VCaP (cell line): ENCODE measurements around the gene ZBED5.
"Not testable (repeated sequence)": the region's sequence is repeated elsewhere in the genome, so short reads cannot be mapped to it uniquely, and the experiment has no call there.

Experiments
- H3K27ac ChIP-seq: fragments of 450-650 bp; 2 replicates; pipeline ENCODE4 v1.5.1; 2017
- TF ChIP-seq, protein P1 (sequence below): fragments of 450-650 bp; conservative IDR thresholded peaks from 2 replicates; pipeline ENCODE4 v1.5.1; 2017; ENCODE audit warnings: mild to moderate bottlenecking, moderate library complexity

ZBED5 gene

GRCh38 chr11:10891151-10891720 is 33.4 kb upstream of the ZBED5 start:
- H3K27ac ChIP-seq = no peak overlapping the region
- TF ChIP-seq, protein P1, sequence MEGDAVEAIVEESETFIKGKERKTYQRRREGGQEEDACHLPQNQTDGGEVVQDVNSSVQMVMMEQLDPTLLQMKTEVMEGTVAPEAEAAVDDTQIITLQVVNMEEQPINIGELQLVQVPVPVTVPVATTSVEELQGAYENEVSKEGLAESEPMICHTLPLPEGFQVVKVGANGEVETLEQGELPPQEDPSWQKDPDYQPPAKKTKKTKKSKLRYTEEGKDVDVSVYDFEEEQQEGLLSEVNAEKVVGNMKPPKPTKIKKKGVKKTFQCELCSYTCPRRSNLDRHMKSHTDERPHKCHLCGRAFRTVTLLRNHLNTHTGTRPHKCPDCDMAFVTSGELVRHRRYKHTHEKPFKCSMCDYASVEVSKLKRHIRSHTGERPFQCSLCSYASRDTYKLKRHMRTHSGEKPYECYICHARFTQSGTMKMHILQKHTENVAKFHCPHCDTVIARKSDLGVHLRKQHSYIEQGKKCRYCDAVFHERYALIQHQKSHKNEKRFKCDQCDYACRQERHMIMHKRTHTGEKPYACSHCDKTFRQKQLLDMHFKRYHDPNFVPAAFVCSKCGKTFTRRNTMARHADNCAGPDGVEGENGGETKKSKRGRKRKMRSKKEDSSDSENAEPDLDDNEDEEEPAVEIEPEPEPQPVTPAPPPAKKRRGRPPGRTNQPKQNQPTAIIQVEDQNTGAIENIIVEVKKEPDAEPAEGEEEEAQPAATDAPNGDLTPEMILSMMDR = no peak

DNA sequence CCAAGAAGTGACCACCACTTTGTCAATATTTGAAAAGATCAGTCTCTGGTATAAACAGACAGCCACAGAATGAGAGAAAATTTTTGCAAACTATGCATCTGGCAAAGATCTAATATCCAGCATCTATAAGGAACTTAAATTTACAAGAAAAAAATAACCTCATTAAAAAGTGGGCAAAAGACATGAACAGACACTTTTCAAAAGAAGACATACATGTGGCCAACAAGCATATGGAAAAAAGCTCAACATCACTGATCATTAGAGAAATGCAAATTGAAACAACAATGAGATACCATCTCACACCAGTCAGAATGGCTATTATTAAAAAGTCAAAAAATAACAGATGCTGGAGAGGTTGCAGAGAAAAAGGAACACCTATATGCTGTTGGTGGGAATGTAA is 32.2 kb upstream of the ZBED5 start:
- not testable (repeated sequence) for H3K27ac ChIP-seq

DNA sequence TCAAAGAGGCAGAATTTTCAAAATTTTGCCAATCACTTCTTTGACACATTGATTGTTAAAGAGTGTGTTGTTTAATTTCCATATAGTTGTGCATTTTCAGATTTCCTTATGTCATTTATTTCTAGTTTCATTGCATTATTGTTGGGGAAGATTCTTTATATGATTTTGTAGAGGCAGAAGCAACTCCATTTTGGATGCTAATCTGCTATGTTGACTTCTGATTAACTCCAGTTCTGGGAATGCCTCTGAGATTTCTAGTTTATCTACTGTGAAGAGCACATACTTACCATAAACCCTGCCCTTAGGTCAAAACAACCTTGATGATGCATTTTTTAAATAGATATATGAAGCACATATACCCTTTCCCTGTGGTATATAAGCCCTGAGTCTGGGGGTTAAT is 29.5 kb upstream of the ZBED5 start:
- TF ChIP-seq, protein P1 = no peak
- H3K27ac ChIP-seq = no peak overlapping the region

DNA sequence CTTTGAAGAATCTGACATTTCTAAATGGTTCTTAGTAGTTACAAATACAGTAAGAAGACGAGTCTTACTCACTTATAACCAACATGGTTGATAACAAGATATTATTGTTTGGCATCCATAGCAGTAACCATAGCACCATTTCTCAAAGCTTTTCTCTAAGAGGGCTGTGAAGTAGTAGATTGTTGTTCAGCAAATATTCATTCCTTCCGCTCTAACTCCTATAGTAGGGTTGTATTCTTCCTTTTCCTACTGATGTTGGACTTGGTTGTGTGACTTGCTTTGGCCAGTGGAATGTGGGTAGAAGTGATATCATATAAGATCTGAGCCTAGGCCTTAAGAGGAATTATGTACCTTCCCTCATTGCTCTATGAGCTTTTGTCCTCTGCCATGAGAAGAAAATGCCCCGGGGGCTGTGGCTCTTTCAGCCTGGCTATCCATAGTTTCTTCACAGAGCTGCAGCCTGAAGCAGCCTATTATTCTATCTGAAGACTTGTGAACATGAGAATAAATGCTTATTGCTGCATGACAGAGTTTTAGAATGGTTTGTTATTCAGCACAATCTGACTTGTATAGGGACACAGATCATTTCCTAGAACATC is 28.9 kb upstream of the ZBED5 start:
- TF ChIP-seq, protein P1 = no peak
- no peak overlapping the region for H3K27ac ChIP-seq

DNA sequence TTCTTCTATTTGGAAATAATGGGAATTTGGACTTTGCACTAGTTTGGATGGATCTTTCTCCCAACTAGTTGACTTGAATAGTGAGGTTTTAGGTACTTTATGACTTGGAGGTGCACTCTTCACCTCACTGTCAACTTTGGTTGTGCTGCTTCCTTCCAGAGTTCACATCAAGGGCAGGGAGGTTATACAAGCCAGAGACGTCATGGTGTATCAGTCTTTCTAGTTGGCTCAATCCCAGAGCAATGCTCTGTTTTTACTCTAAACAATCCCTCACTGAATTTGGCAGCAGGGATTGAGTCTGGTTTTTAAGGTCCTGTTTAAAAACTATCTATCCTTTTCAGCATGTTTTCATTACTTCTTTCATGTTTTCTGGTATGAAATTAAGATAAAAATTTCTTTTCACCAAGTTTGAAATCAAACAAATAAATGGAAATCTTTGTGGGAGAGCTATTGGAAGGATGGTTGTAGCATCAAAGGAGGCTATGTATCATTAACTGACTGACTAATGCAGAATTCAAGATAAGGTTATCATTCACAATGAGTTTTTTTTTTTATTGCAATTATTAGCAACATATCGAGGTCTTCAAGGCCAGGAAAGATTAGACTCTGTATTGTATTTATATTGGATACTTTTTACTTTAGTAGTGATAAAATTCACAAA is 28.0 kb upstream of the ZBED5 start:
- TF ChIP-seq, protein P1 = no peak
- no peak overlapping the region for H3K27ac ChIP-seq

DNA sequence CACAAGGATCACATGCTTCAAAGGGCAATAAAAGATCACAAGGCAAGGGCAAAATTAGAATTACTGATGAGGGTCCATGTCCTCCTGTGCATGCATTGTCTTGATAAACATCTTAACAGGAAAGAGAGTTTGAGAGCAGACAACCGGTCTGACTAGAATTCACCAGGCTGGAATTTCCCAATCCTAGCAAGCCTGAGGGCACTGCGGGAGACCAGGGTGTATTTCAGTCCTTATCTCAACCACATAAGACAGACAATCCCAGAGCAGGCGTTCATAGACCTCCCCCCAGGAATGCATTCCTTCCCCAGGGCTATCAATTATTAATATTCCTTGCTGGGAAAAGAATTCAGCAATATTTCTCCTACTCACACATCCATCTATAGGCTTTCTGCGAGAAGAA is 26.4 kb upstream of the ZBED5 start:
- H3K27ac ChIP-seq = not testable (repeated sequence)

DNA sequence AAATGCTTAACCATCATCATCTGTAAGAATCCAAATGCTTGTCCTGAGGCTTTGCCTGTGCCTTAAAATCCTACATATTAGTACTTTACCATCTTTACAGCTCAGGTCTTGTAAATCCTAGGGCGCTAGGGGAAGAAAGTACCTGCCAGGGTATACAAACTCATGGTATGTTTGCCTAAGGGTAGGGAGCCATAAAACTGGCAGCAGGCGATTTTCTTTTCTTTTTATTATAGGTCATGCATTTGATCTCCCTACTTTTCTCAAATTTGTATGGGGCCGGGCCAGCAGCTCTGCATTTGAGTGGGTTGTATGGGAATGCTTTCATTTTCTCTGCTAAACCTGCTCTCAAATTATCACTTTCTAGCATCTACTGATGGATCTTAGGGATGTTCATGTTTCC is 24.0 kb upstream of the ZBED5 start:
- TF ChIP-seq, protein P1 = no peak
- no peak overlapping the region for H3K27ac ChIP-seq

DNA sequence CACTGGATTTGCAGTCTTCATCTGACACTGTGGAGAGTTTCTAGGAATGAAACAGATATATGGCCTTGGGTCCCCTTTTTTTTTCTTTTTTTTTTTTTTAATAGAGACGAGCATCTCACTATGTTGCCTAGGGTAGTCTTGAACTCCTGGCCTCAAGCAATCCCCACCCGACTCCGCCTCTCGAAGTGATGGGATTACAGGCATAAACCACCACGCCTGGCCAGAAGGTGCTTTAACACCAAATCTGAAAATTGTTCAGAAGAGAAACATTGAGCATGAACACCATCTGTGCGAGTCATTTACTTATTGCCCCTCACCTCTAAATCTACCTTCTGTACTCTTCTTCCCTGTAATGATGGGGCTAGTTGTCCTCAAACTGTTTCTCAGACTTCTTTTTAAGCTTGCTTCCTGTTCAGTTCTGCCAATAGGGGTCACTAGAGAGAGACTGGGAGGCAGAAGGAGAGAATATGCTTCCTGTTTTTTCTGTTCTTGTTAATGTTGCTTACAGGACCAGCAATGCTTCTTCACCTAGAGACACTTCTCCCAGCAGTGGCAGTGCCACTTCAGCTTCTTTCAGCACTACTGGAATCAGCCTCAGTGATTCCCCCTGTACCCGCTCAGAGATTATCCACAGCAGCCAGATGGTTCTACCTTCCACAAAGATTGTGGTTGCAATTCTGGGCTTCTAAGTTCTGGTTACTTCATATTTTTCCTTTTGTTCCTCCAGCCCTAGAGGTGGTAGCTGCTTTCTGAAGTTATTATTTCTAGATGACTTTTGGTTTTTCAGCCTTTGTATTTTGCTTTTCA is 20.8 kb upstream of the ZBED5 start:
- TF ChIP-seq, protein P1 = peak; percentile 70
- no peak overlapping the region for H3K27ac ChIP-seq
